ENCODE data around the gene MSH3.

MSH3 gene

GRCh38 chr5:80912479-80912878 lies 258.0 kb downstream of the MSH3 start:
- Histone ChIP-seq H3K9me3 (ENCODE audit: control insufficient read depth, insufficient read depth, low read depth, low read length) (no peaks in the 10 kb centered on the region), H3K27ac (ENCODE audit: extremely low read depth, low read depth, low read length) (no peak overlapping the region), H3K4me3 (ENCODE audit: low read depth, low read length) (no peak overlapping the region), H3K36me3 (ENCODE audit: control insufficient read depth in 2 of 2, insufficient read depth in 1 of 2, low read length in 2 of 2) (no peaks in the 10 kb centered on the region), H3K4me1 (ENCODE audit: control insufficient read depth, insufficient read depth, low read length) (no peaks in the 10 kb centered on the region)
- TF ChIP-seq CTCF (tag by site-specific recombination; IDR thresholded peaks at IDR 0.05) (no peak), ZNF2 (tag by site-specific recombination; IDR thresholded peaks at IDR 0.05) (no peak), ZNF398 (tag by site-specific recombination; IDR thresholded peaks at IDR 0.05) (no peak), ZNF433 (tag by site-specific recombination; IDR thresholded peaks at IDR 0.05; ENCODE audit: low read depth) (no peak), PRDM1 (tag by site-specific recombination; IDR thresholded peaks at IDR 0.05) (no peak), ZSCAN4 (tag by site-specific recombination; IDR thresholded peaks at IDR 0.05) (no peak), SP3 (tag by site-specific recombination; IDR thresholded peaks at IDR 0.05) (no peak), ZNF629 (tag by site-specific recombination; IDR thresholded peaks at IDR 0.05) (no peak), RBAK (tag by site-specific recombination; IDR thresholded peaks at IDR 0.05) (no peak), ZNF350 (tag by site-specific recombination; IDR thresholded peaks at IDR 0.05) (no peak), ZNF169 (tag by site-specific recombination; IDR thresholded peaks at IDR 0.05) (no peak), ZNF121 (tag by site-specific recombination; IDR thresholded peaks at IDR 0.05) (no peak), ZNF214 (tag by site-specific recombination; IDR thresholded peaks at IDR 0.05; ENCODE audit: borderline replicate concordance) (no peak), ZNF37A (tag by site-specific recombination; IDR thresholded peaks at IDR 0.05) (no peak)
- ChIA-PET CTCF (no interaction called here), POLR2A (no interaction called here)

DNA sequence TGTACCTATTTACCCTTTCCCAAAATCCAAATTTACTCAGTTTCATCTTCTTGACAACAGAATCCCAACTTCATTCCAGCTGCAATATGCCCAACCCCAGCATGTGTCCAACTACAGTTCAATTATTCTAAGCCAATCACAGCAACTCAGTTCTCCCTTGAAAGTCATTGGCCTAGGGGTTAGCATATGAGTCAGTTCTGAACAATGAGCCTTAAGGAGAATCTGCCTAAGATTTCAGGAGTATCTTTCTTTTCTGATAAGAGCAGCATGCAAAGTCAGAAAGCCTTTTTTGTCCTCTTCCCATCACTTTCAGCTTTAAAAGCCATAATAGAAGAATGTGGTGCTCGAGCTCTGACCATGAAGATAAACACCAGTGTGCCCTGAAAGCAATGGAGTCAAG lies 261.3 kb downstream of the MSH3 start:
- Histone ChIP-seq H3K4me1 (ENCODE audit: control insufficient read depth, insufficient read depth, low read length) (no peaks in the 10 kb centered on the region), H3K36me3 (ENCODE audit: control insufficient read depth in 2 of 2, insufficient read depth in 1 of 2, low read length in 2 of 2) (no peaks in the 10 kb centered on the region), H3K4me3 (ENCODE audit: low read depth, low read length) (no peak overlapping the region), H3K27ac (ENCODE audit: extremely low read depth, low read depth, low read length) (no peak overlapping the region), H3K9me3 (ENCODE audit: control insufficient read depth, insufficient read depth, low read depth, low read length) (no peaks in the 10 kb centered on the region)
- ChIA-PET CTCF (no interaction called here), POLR2A (no interaction called here)
- TF ChIP-seq ZNF148 (tag by site-specific recombination; IDR thresholded peaks at IDR 0.05; ENCODE audit: borderline replicate concordance): no peak
- no peak for TF ChIP-seq ZNF174 (tag by site-specific recombination; IDR thresholded peaks at IDR 0.05)

Data from HEK293 (cell line).